Measurements from ENCODE around the gene NBAS. TPM values are rescaled to one million over a fixed set of nuclear protein-coding genes. Genes with fewer than 3 reads are reported as not detected.

NBAS gene
- total RNA-seq, 1 experiment from 2014 or later = 28.9 TPM

DNA sequence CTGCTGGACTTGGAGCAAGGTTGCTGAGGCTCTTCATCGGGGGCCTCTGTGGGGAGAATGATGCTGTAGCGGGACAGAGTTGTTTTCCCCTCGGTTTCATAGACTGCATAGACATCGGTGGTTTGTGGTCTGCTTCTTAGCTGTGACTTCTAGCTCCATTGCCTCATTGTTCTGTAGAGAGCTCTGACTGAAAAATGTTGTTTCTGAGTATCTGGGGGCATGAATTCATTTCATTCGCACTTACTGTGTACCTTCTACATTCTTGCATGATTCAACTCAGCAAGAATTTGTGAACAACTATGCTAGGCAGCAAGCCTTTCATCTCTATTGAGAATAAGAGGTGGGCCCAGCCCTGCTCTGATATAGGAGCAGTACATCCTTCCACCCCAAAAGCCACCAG is 406.8 kb downstream of the NBAS start:
- no peak for DNase-seq
- Histone ChIP-seq H3K4me3 (no peak overlapping the region), H3K36me3 (ENCODE audit: low read depth) (no peaks in the 10 kb centered on the region), H3K4me2 (no peak overlapping the region), H2AFZ (no peak overlapping the region), H3K27ac (no peak overlapping the region), H3K27me3 (ENCODE audit: insufficient read depth, low read depth) (no peaks in the 10 kb centered on the region), H4K20me1 (ENCODE audit: insufficient read depth) (no peaks in the 10 kb centered on the region), H3K4me1 (replicated peaks; ENCODE audit: insufficient read depth) (peaks cover 6% of the 10 kb centered on the region; the same call in 1 of the 2 replicates), H3K79me2 (ENCODE audit: low read depth) (no peaks in the 10 kb centered on the region), H3K9me3 (ENCODE audit: insufficient read depth, low read depth) (no peaks in the 10 kb centered on the region), H3F3A (ENCODE audit: insufficient read depth, low read depth) (no peaks in the 10 kb centered on the region), H3K9me2 (ENCODE audit: insufficient read depth) (no peaks in the 10 kb centered on the region)
- POLR2A ChIA-PET (ENCODE audit: unreplicated experiment) = interaction anchor here (0.7 kb wide), 1 partner anchor 37 kb away, joined by 10 read pairs; no protein-coding TSS in a partner anchor
- CTCF ChIA-PET = no interaction called here
- no TSS peak for BruUV-seq (replicated peaks)
- intact Hi-C loops (cut with micrococcal nuclease; ENCODE audit: unreplicated experiment) = no loop called here
- TF ChIP-seq EZH2 (IDR thresholded peaks at IDR 0.05; ENCODE audit: low read depth) (no peak), CTCF (conservative IDR thresholded peaks at IDR 0.05) (no peak)

DNA sequence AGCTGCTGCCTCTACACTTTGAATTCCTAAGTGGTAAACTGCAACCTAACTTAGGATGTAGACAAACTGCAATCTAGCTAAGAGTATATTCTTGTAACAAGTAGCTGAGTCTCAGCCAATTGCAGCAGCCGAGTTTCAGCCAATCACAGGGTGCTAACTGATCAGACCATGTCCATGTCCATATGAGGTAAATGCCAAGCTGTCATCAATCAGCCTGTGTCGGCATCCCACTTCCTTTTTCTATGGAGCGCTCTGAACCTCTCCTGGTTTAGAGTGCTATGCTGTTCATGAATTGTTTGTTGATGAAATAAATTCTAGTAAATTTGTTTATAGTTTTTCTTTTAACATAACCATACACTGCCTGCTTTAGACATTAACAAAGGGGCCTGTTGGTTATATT is 408.8 kb downstream of the NBAS start:
- ChIA-PET CTCF (no interaction called here), POLR2A (ENCODE audit: unreplicated experiment) (no interaction called here)
- intact Hi-C loops (cut with micrococcal nuclease; ENCODE audit: unreplicated experiment) = no loop called here
- Histone ChIP-seq H3K79me2 (ENCODE audit: low read depth) (no peaks in the 10 kb centered on the region), H3K9me3 (ENCODE audit: insufficient read depth, low read depth) (no peaks in the 10 kb centered on the region), H3K36me3 (ENCODE audit: low read depth) (no peaks in the 10 kb centered on the region), H3K9me2 (ENCODE audit: insufficient read depth) (no peaks in the 10 kb centered on the region), H3K4me3 (no peak overlapping the region), H3K27ac (no peak overlapping the region), H3F3A (ENCODE audit: insufficient read depth, low read depth) (no peaks in the 10 kb centered on the region), H3K4me1 (replicated peaks; ENCODE audit: insufficient read depth) (no peaks in the 10 kb centered on the region), H3K4me2 (no peak overlapping the region), H4K20me1 (ENCODE audit: insufficient read depth) (no peaks in the 10 kb centered on the region), H3K27me3 (ENCODE audit: insufficient read depth, low read depth) (no peaks in the 10 kb centered on the region), H2AFZ (no peak overlapping the region)
- TF ChIP-seq EZH2 (IDR thresholded peaks at IDR 0.05; ENCODE audit: low read depth) (no peak), CTCF (conservative IDR thresholded peaks at IDR 0.05) (no peak)
- no TSS peak for BruUV-seq (replicated peaks)
- no peak for DNase-seq

GRCh38 chr2:15149063-15149462 is 412.1 kb downstream of the NBAS start:
- H3K79me2 ChIP-seq (ENCODE audit: low read depth) = no peaks in the 10 kb centered on the region
- TF ChIP-seq EZH2 (IDR thresholded peaks at IDR 0.05; ENCODE audit: low read depth) (no peak), CTCF (conservative IDR thresholded peaks at IDR 0.05) (no peak)
- no TSS peak for BruUV-seq (replicated peaks)
- H3K9me2 ChIP-seq (ENCODE audit: insufficient read depth) = no peaks in the 10 kb centered on the region
- no peaks in the 10 kb centered on the region for H3K9me3 ChIP-seq (ENCODE audit: insufficient read depth, low read depth)
- no peak overlapping the region for H3K27ac ChIP-seq
- ChIA-PET POLR2A (ENCODE audit: unreplicated experiment) (no interaction called here), CTCF (no interaction called here)
- no peaks in the 10 kb centered on the region for H3F3A ChIP-seq (ENCODE audit: insufficient read depth, low read depth)
- H3K27me3 ChIP-seq (ENCODE audit: insufficient read depth, low read depth) = no peaks in the 10 kb centered on the region
- H3K36me3 ChIP-seq (ENCODE audit: low read depth) = no peaks in the 10 kb centered on the region
- H3K4me3 ChIP-seq = no peak overlapping the region
- no peaks in the 10 kb centered on the region for H4K20me1 ChIP-seq (ENCODE audit: insufficient read depth)
- no peak overlapping the region for H3K4me2 ChIP-seq
- intact Hi-C loops (cut with micrococcal nuclease; ENCODE audit: unreplicated experiment) = no loop called here
- no peak overlapping the region for H2AFZ ChIP-seq
- no peak for DNase-seq
- no peaks in the 10 kb centered on the region for H3K4me1 ChIP-seq (replicated peaks; ENCODE audit: insufficient read depth)
